Keratinocyte (primary cell): ENCODE measurements around the gene PKNOX2. TPM values are rescaled to one million over a fixed set of nuclear protein-coding genes. Genes with fewer than 3 reads are reported as not detected.

Experiments used
- DNase-seq: peaks from one replicate; pipeline ENCODE4 v3.0.0-alpha.2; 2011; ENCODE audit warnings: low read depth, missing footprints, low spot score
- FAIRE-seq: peaks from 2 replicates; lab custom pipeline; 2011; peaks lifted over from hg19 to GRCh38; lab: Jason Lieb, UNC
- H2AFZ ChIP-seq: 2 replicates; pipeline ENCODE4 v1.6.0; 2012; ENCODE audit warnings: low read length, control low read depth, inconsistent platforms; ENCODE audit not compliant: control insufficient read depth
- H3K27ac ChIP-seq: 2 replicates; pipeline ENCODE4 v1.5.1; 2011; ENCODE audit warnings: low read length; ENCODE audit not compliant: control insufficient read depth, insufficient read depth
- H3K27me3 ChIP-seq: 3 replicates; pipeline ENCODE4 v1.6.0; 2011; ENCODE audit warnings: low read length; ENCODE audit not compliant: control insufficient read depth, insufficient read depth; ENCODE audit errors: extremely low read depth
- H3K36me3 ChIP-seq, 2 experiments: 2 replicates in 1 of 2; 3 replicates in 1 of 2; pipeline ENCODE4 v1.5.1; 2011; ENCODE audit warnings: low read length in 2 of 2, mild to moderate bottlenecking in 1 of 2; ENCODE audit not compliant: control insufficient read depth in 2 of 2, insufficient read depth in 2 of 2; ENCODE audit errors: extremely low read depth in 1 of 2
- H3K4me1 ChIP-seq: 3 replicates; pipeline ENCODE4 v1.5.1; 2011; ENCODE audit warnings: low read length; ENCODE audit not compliant: control insufficient read depth, insufficient read depth; ENCODE audit errors: extremely low read depth
- H3K4me2 ChIP-seq: 3 replicates; pipeline ENCODE4 v1.6.0; 2011; ENCODE audit warnings: low read depth, low read length; ENCODE audit not compliant: control insufficient read depth, insufficient read depth; ENCODE audit errors: extremely low read depth
- H3K4me3 ChIP-seq, 3 experiments: fragments of 200-600 bp in 1 of 3; sonication (generic) in 1 of 3; 2 replicates in 2 of 3; 3 replicates in 1 of 3; pipeline ENCODE4 v1.5.1; 2011 to 2016; ENCODE audit warnings: low read length in 3 of 3, mild to moderate bottlenecking in 3 of 3, control low read depth in 2 of 3, inconsistent platforms in 1 of 3, low read depth in 1 of 3, mixed read lengths in 1 of 3, mixed run types in 1 of 3, moderate library complexity in 1 of 3; ENCODE audit not compliant: control insufficient read depth in 2 of 3, insufficient read depth in 2 of 3; ENCODE audit errors: extremely low read depth in 1 of 3
- H3K79me2 ChIP-seq: 2 replicates; pipeline ENCODE4 v1.6.0; 2012; ENCODE audit warnings: low read length; ENCODE audit not compliant: control insufficient read depth, insufficient read depth
- H3K9ac ChIP-seq: 3 replicates; pipeline ENCODE4 v1.6.0; 2011; ENCODE audit warnings: low read length; ENCODE audit not compliant: control insufficient read depth, insufficient read depth; ENCODE audit errors: extremely low read depth
- H3K9me1 ChIP-seq: 3 replicates; pipeline ENCODE4 v1.6.0; 2011; ENCODE audit warnings: low read length; ENCODE audit not compliant: control insufficient read depth, insufficient read depth; ENCODE audit errors: extremely low read depth
- H3K9me3 ChIP-seq: 2 replicates; pipeline ENCODE4 v1.5.1; 2012; ENCODE audit warnings: low read depth, low read length; ENCODE audit not compliant: control insufficient read depth
- H4K20me1 ChIP-seq: 3 replicates; pipeline ENCODE4 v1.6.0; 2011; ENCODE audit warnings: low read length; ENCODE audit not compliant: control insufficient read depth, insufficient read depth; ENCODE audit errors: extremely low read depth
- EZH2 ChIP-seq: IDR thresholded peaks from one replicate; pipeline ENCODE4 v1.6.1; 2012; ENCODE audit warnings: inconsistent platforms, mild to moderate bottlenecking, low read length, moderate library complexity
- dilution Hi-C: fragments of 300-500 bp; cut with MboI; formaldehyde crosslinking; loops from one replicate; pipeline ENCODE4 v1.7.0; 2020; ENCODE audit warnings: low sequenced_read_pairs; ENCODE audit not compliant: extremely low pct_ligation_motif_present
- polyA plus RNA-seq, 5 experiments: library from polyadenylated mRNA; depleted of rRNA in 3 of 5; stranded (reverse) in 3 of 5; stranded (forward) in 1 of 5; unstranded in 1 of 5; fragments of >200 nt; gene quantifications; 1 replicate in 1 of 5; 2 replicates in 3 of 5; 3 replicates in 1 of 5; pipeline versions ENCODE4 v1.2.1 to v1.2.3, GENCODE V29; 2011 to 2012; ENCODE audit warnings: missing spikeins in 2 of 5, low read depth in 1 of 5, low replicate concordance in 1 of 5
- TF ChIP-seq, protein P1 (sequence below), 3 experiments: IDR thresholded peaks in 1 of 3; conservative IDR thresholded peaks in 1 of 3; optimal IDR thresholded peaks in 1 of 3; 2 replicates in 2 of 3; 3 replicates in 1 of 3; pipeline versions ENCODE3 to v1.5.1; 2011; ENCODE audit warnings: low read length in 3 of 3, mild to moderate bottlenecking in 3 of 3, moderate library complexity in 2 of 3, control low read depth in 1 of 3, inconsistent platforms in 1 of 3; ENCODE audit not compliant: insufficient read depth in 2 of 3; ENCODE audit errors: extremely low read depth in 1 of 3

Gene PKNOX2
- polyA plus RNA-seq, 1 donor (not counting 4 experiments of a cell fraction or from before 2014, with no cell fraction given), result 0.05 TPM

DNA sequence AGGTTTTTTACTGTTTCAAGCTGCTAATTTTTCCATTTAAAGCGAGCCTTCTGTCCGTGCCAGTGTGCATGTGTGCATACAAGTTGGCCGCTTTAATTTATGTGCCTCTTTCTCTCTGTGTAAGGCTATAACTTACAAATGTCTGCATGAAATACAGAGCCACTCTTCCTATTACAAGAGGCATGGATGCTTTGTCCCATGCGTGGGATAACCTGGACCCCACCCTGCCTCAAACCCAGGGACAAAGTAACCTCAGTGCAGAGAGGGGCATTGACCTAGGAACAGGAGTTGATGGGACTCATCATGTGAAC, 28.8 kb downstream of the PKNOX2 start:
- Histone ChIP-seq H3K27me3 (peaks cover 13% of the 10 kb centered on the region), H3K4me2 (no peak overlapping the region), H3K9me1 (no peaks in the 10 kb centered on the region), H3K79me2 (no peaks in the 10 kb centered on the region), H3K36me3 (no peaks in the 10 kb centered on the region), H3K4me1 (peaks cover 2% of the 10 kb centered on the region), H3K9me3 (no peaks in the 10 kb centered on the region), H3K4me3 (no peak overlapping the region), H3K27ac (no peak overlapping the region), H2AFZ (no peak overlapping the region), H4K20me1 (no peaks in the 10 kb centered on the region), H3K9ac (no peak overlapping the region)
- no peak for DNase-seq
- dilution Hi-C loops, result no loop called here
- TF ChIP-seq EZH2, result no peak
- TF ChIP-seq, protein P1, sequence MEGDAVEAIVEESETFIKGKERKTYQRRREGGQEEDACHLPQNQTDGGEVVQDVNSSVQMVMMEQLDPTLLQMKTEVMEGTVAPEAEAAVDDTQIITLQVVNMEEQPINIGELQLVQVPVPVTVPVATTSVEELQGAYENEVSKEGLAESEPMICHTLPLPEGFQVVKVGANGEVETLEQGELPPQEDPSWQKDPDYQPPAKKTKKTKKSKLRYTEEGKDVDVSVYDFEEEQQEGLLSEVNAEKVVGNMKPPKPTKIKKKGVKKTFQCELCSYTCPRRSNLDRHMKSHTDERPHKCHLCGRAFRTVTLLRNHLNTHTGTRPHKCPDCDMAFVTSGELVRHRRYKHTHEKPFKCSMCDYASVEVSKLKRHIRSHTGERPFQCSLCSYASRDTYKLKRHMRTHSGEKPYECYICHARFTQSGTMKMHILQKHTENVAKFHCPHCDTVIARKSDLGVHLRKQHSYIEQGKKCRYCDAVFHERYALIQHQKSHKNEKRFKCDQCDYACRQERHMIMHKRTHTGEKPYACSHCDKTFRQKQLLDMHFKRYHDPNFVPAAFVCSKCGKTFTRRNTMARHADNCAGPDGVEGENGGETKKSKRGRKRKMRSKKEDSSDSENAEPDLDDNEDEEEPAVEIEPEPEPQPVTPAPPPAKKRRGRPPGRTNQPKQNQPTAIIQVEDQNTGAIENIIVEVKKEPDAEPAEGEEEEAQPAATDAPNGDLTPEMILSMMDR (optimal IDR thresholded peaks at IDR 0.05 in 1 of 3, IDR thresholded peaks at IDR 0.05 in 1 of 3, conservative IDR thresholded peaks at IDR 0.05 in 1 of 3; ENCODE audit: extremely low read depth in 1 of 3, insufficient read depth in 2 of 3, low read length in 3 of 3), result no peak
- no peak for FAIRE-seq

DNA sequence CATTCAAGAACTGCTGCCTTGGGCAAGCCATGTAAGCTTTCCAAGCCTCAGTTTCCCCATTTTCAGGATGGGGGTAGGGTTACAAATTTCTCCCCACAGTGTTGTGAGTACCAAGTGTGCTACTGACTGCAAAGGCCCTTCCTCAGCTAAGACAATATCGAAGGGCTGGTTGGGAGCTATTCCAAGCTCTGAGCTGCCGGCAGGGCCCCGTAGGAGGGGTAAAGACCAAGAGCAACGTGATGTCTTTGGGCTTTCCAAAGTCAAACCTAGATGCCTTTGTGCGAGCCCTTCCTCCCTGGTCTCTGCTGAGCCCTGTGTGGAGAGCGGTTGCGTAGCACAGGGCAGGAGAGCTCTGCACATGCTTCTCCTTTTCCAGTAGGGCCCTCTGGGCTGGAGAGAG, 29.3 kb downstream of the PKNOX2 start:
- no peak for FAIRE-seq
- peaks cover 13% of the 10 kb centered on the region for H3K27me3 ChIP-seq
- dilution Hi-C loops, result no loop called here

More for the DNA sequence above, 29.3 kb downstream of the PKNOX2 start:
- no peaks in the 10 kb centered on the region for H4K20me1 ChIP-seq
- no peaks in the 10 kb centered on the region for H3K9me3 ChIP-seq
- H2AFZ ChIP-seq, result no peak overlapping the region
- no peak overlapping the region for H3K4me2 ChIP-seq
- no peak overlapping the region for H3K27ac ChIP-seq
- TF ChIP-seq, protein P1 (optimal IDR thresholded peaks at IDR 0.05 in 1 of 3, IDR thresholded peaks at IDR 0.05 in 1 of 3, conservative IDR thresholded peaks at IDR 0.05 in 1 of 3; ENCODE audit: extremely low read depth in 1 of 3, insufficient read depth in 2 of 3, low read length in 3 of 3), result no peak
- TF ChIP-seq EZH2, result no peak
- H3K9me1 ChIP-seq, result no peaks in the 10 kb centered on the region
- no peaks in the 10 kb centered on the region for H3K4me1 ChIP-seq
- no peak overlapping the region for H3K4me3 ChIP-seq
- DNase-seq, result no peak
- H3K36me3 ChIP-seq, result no peaks in the 10 kb centered on the region
- H3K79me2 ChIP-seq, result no peaks in the 10 kb centered on the region
- H3K9ac ChIP-seq, result no peak overlapping the region
